GM19372 (cell line): ENCODE measurements around the gene SUB1.

Source experiments
- ATAC-seq: cut with Tn5 transposase; IDR thresholded peaks from one replicate; pipeline ENCODE4 v1.9.1; 2021; ENCODE audit warnings: mild to moderate bottlenecking, low read depth, moderate library complexity; ENCODE audit not compliant: unreplicated experiment

SUB1 gene

GRCh38 chr5:32638309-32638708 lies 53.0 kb downstream of the SUB1 start:
- no peak for ATAC-seq

DNA sequence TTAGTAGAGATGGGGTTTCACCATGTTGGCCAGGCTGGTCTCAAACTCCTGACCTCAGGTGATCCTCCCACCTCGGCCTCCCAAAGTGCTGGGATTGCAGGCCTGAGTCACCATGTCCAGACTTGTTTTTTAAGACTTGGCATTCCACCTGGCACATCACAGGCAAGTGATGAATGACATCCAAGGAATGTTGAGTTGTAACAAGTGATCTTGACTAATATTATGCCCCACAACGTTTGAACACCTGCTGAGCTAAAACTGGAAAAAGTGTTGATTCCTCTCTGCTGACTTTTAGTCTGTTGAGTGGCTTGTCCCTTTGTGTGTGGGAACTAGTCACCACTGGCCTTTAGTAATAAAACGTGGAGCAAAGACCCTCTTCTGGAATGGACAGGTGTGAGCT lies 54.6 kb downstream of the SUB1 start:
- no peak for ATAC-seq

GRCh38 chr5:32642276-32643002 lies 57.1 kb downstream of the SUB1 start:
- no peak for ATAC-seq

DNA sequence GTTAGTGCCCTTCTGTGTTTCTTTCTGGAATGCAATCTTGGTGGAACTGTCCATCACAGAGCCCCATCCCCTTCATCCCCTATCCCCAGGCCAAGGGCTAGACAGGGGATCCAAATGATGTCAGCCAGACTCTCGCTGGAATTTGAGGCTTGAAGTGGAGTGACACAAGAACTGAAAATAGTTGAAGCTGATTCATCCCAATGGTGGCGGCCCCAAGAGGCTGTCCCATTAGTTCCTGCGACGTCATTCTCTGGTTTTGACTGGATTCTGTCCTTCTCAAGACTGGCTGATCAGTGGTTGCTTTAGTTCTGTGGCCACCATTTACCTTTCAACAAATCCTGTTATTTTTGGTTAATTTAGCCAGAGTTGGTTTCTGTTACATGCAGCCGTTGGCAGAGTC lies 59.9 kb downstream of the SUB1 start:
- ATAC-seq = no peak

DNA sequence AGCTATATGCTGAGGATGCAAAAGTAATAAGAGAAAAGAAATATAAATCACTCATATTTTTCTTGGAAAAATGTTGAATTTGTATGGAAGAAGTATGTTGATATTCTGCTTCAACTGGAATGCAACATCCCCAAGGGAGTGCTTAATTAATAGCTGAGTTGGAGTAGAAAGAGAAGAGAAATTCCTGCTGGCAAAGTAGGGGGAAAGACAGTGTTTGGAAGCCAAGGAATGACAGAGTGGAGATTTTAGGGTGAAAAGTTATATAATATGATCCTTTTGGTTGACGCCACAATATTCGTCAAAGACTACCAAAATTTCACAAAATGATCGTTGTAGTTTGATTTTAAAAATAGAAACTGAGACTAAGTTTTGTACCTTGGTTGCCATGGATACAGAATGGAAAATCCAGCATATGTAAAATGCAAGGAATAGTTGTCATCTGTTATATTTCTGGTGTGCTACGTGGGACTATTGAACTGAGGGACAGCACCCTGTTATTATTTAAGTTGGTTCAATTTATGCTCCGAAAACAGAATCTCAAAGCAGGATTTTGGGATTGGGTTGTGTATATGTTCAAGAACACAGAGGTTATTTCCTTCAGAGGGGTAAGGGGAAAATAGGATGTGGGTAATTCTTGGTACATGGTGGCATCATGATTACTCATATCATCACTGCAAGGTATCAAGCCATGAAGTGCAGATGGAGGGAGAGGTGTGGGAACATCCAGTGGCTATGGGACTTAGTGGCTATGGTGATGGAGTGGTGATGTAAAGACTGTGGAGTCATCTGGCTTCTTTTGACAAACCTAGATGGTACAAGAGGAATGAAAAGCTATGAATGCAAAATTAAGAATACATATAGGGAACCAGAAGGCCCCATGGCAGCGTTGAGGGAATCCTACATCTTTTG lies 61.0 kb downstream of the SUB1 start:
- ATAC-seq = no peak

- no peak for ATAC-seq
Measured at GRCh38 chr5:32651088-32651487, 65.7 kb downstream of the SUB1 start.

- no peak for ATAC-seq
Measured at GRCh38 chr5:32651638-32652037, 66.3 kb downstream of the SUB1 start.
